SK-N-SH (cell line): ENCODE results near the gene CPEB3. TPM values are rescaled to one million over a fixed set of nuclear protein-coding genes. Genes with fewer than 3 reads are reported as not detected.

Experiments used
- CTCF ChIA-PET: fragments of 300-600, 350-600 bp; formaldehyde crosslinking; extraction: SDS; loops from one replicate; lab custom pipeline; 2021; lab: Yijun Ruan, JAX
- POLR2A ChIA-PET: fragments of 350-600 bp; sonication (Branson Sonifier 250); formaldehyde crosslinking; extraction: SDS; loops from one replicate; lab custom pipeline; 2020; ENCODE audit warnings: antibody characterized with exemption, inconsistent platforms; lab: Yijun Ruan, JAX
- DNase-seq: peaks from one replicate; pipeline ENCODE4 v3.0.0; 2012
- H2AFZ ChIP-seq: fragments of 200-600 bp; sonication (generic); 2 replicates; pipeline ENCODE4 v1.8.1; 2016; ENCODE audit warnings: antibody characterized with exemption, mild to moderate bottlenecking, low read depth
- H3F3A ChIP-seq: fragments of 200-600 bp; sonication (generic); replicated peaks from 2 replicates; pipeline ENCODE3; 2016; ENCODE audit warnings: antibody characterized with exemption, mild to moderate bottlenecking; ENCODE audit not compliant: insufficient read depth
- H3K27ac ChIP-seq, 2 experiments: fragments of 200-500 bp in 1 of 2; fragments of 200-600 bp in 1 of 2; sonication (Bioruptor generic) in 1 of 2; sonication (generic), shearing (Covaris generic) in 1 of 2; 2 replicates each; pipeline versions ENCODE4 v1.5.1 to v1.6.1; 2014 to 2016; ENCODE audit warnings: low read depth in 2 of 2, inconsistent platforms in 1 of 2, low read length in 1 of 2, mild to moderate bottlenecking in 1 of 2, mixed read lengths in 1 of 2
- H3K27me3 ChIP-seq: fragments of 200-600 bp; sonication (generic), shearing (Covaris generic); 2 replicates; pipeline ENCODE4 v1.6.1; 2016; ENCODE audit warnings: mixed run types; ENCODE audit not compliant: insufficient read depth
- H3K36me3 ChIP-seq, 2 experiments: fragments of 200-500 bp in 1 of 2; fragments of 200-600 bp in 1 of 2; sonication (Bioruptor generic) in 1 of 2; sonication (generic) in 1 of 2; replicated peaks in 1 of 2; 2 replicates each; pipeline versions ENCODE3 to v1.5.1; 2014 to 2016; ENCODE audit warnings: low read length in 1 of 2, mild to moderate bottlenecking in 1 of 2; ENCODE audit not compliant: insufficient read depth in 2 of 2, control insufficient read depth in 1 of 2
- H3K4me1 ChIP-seq, 2 experiments: fragments of 200-500 bp in 1 of 2; fragments of 200-600 bp in 1 of 2; sonication (Bioruptor generic) in 1 of 2; sonication (generic), shearing (Covaris generic) in 1 of 2; 2 replicates each; pipeline versions ENCODE4 v1.5.1 to v1.6.1; 2014 to 2016; ENCODE audit warnings: low read depth in 1 of 2, low read length in 1 of 2, mixed run types in 1 of 2; ENCODE audit not compliant: insufficient read depth in 2 of 2, control insufficient read depth in 1 of 2
- H3K4me2 ChIP-seq: fragments of 200-600 bp; sonication (generic), shearing (Covaris generic); 2 replicates; pipeline ENCODE4 v1.6.1; 2017; ENCODE audit warnings: mixed run types
- H3K4me3 ChIP-seq, 2 experiments: fragments of 200-500 bp in 1 of 2; fragments of 200-600 bp in 1 of 2; sonication (Bioruptor generic) in 1 of 2; sonication (generic), shearing (Covaris generic) in 1 of 2; 2 replicates each; pipeline versions ENCODE4 v1.5.1 to v1.8.1; 2014 to 2016; ENCODE audit warnings: low read depth in 2 of 2, inconsistent platforms in 1 of 2, low read length in 1 of 2, mild to moderate bottlenecking in 1 of 2, mixed read lengths in 1 of 2, moderate library complexity in 1 of 2
- H3K79me2 ChIP-seq: fragments of 200-600 bp; sonication (generic); 2 replicates; pipeline ENCODE4 v1.8.1; 2017; ENCODE audit warnings: mild to moderate bottlenecking; ENCODE audit not compliant: insufficient read depth
- H3K9ac ChIP-seq: fragments of 200-600 bp; sonication (generic); 2 replicates; pipeline ENCODE4 v1.6.1; 2017; ENCODE audit warnings: mixed run types
- H3K9me2 ChIP-seq: fragments of 200-600 bp; sonication (generic); 2 replicates; pipeline ENCODE4 v1.6.1; 2017; ENCODE audit warnings: mixed run types
- H3K9me3 ChIP-seq: fragments of 200-600 bp; sonication (generic); 2 replicates; pipeline ENCODE4 v1.6.1; 2017; ENCODE audit warnings: mixed run types, mild to moderate bottlenecking, moderate library complexity
- H4K20me1 ChIP-seq: fragments of 200-600 bp; sonication (generic); 2 replicates; pipeline ENCODE4 v1.6.1; 2017; ENCODE audit warnings: mild to moderate bottlenecking, mixed run types; ENCODE audit not compliant: insufficient read depth
- FOSL2 ChIP-seq: IDR thresholded peaks from 2 replicates; pipeline ENCODE4 v1.4.0; 2012; ENCODE audit warnings: low read depth, mild to moderate bottlenecking, moderate library complexity, borderline replicate concordance
- FOXM1 ChIP-seq: IDR thresholded peaks from 2 replicates; pipeline ENCODE4 v1.4.0; 2012; ENCODE audit warnings: low read depth, mild to moderate bottlenecking
- GABPA ChIP-seq: IDR thresholded peaks from 2 replicates; pipeline ENCODE4 v1.4.0; 2012; ENCODE audit warnings: low read depth, mild to moderate bottlenecking
- JUND ChIP-seq: IDR thresholded peaks from 2 replicates; pipeline ENCODE4 v1.4.0; 2012
- MEF2A ChIP-seq: IDR thresholded peaks from 2 replicates; pipeline ENCODE4 v1.4.0; 2012; ENCODE audit warnings: low read depth, borderline replicate concordance
- MXI1 ChIP-seq: IDR thresholded peaks from 2 replicates; pipeline ENCODE4 v1.6.1; 2012; ENCODE audit warnings: mild to moderate bottlenecking, low read depth, low read length, improper control_type of control experiment
- NRF1 ChIP-seq: IDR thresholded peaks from 2 replicates; pipeline ENCODE4 v1.6.1; 2012; ENCODE audit warnings: low read depth, mild to moderate bottlenecking, low read length
- POLR2AphosphoS5 ChIP-seq: IDR thresholded peaks from 2 replicates; pipeline ENCODE4 v1.6.1; 2012; ENCODE audit warnings: low read depth, low read length
- RXRA ChIP-seq: IDR thresholded peaks from 2 replicates; pipeline ENCODE4 v1.4.0; 2012; ENCODE audit warnings: low read depth, mild to moderate bottlenecking, borderline replicate concordance
- TAF1 ChIP-seq: IDR thresholded peaks from 2 replicates; pipeline ENCODE4 v1.6.1; 2012; ENCODE audit warnings: low read depth, mild to moderate bottlenecking, low read length, moderate library complexity, borderline replicate concordance
- TCF12 ChIP-seq: IDR thresholded peaks from 2 replicates; pipeline ENCODE4 v1.4.0; 2012
- TEAD4 ChIP-seq: IDR thresholded peaks from 2 replicates; pipeline ENCODE4 v1.4.0; 2012; ENCODE audit warnings: mild to moderate bottlenecking, borderline replicate concordance; ENCODE audit not compliant: insufficient read depth
- YY1 ChIP-seq: IDR thresholded peaks from 2 replicates; pipeline ENCODE4 v1.4.0; 2012; ENCODE audit warnings: low read depth, mild to moderate bottlenecking
- WGBS: methylation state at CpG from one replicate; pipeline ENCODE4 v1.1.6; 2017; ENCODE audit warnings: low lambda C conversion rate; 5-methylcytosine and 5-hydroxymethylcytosine counted together
- polyA plus RNA-seq, 3 experiments: library from polyadenylated mRNA; depleted of rRNA; stranded (reverse); fragments of >200 nt; gene quantifications; 2 replicates each; pipeline ENCODE4 v1.2.3, GENCODE V29; 2012
- TF ChIP-seq, protein P1 (sequence below): IDR thresholded peaks from 2 replicates; pipeline ENCODE4 v1.6.1; 2012; ENCODE audit warnings: mild to moderate bottlenecking, low read depth, low read length, moderate library complexity
- TF ChIP-seq, protein P2 (sequence below): fragments of 150-350 bp; IDR thresholded peaks from 2 replicates; pipeline ENCODE4 v1.6.1; 2016; ENCODE audit warnings: mild to moderate bottlenecking, low read depth, low read length
- TF ChIP-seq, protein P3 (sequence below): fragments of 150-350 bp; IDR thresholded peaks from 2 replicates; pipeline ENCODE4 v1.6.1; 2017; ENCODE audit warnings: antibody characterized with exemption, low read length, low read depth, borderline replicate concordance
- TF ChIP-seq, protein P4 (sequence below): IDR thresholded peaks from 2 replicates; pipeline ENCODE4; 2012
- TF ChIP-seq, protein P5 (sequence below): fragments of 200-600 bp; sonication (generic); IDR thresholded peaks from 2 replicates; pipeline ENCODE4 v1.6.1; 2017; ENCODE audit warnings: antibody characterized with exemption, mild to moderate bottlenecking, moderate library complexity

CPEB3 gene
- polyA plus RNA-seq, 1 of the 3 experiments (the other 2 are of a cell fraction): 0.36 TPM

DNA sequence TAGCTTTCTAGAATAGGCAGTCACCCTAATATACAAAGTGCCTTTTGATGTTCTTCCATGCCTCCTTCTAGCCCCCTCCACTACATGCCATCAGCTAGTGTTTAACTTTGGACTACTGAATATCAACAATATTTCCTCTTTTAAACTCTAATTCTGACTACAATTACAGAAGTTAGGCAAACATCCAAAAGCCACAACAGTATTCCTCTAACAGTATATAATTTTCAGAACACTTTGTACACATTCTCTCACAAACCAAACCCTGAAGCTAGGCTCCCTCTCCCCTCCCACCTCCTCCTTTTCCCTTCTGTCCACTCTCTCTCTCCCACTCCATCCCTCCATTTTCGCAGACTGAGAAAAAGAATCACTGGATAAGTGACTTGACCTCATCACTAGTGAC, 59.7 kb downstream of the CPEB3 start:
- ChIA-PET POLR2A (no interaction called here), CTCF (interaction anchor here (1.1 kb wide), 1 partner anchor 22 kb away, joined by 3 read pairs; no protein-coding TSS in a partner anchor)
- Histone ChIP-seq H3K4me3 (no peak overlapping the region), H3K9ac (no peak overlapping the region), H3K4me2 (no peak overlapping the region), H3K27me3 (no peaks in the 10 kb centered on the region), H3K27ac (no peak overlapping the region), H3K9me3 (no peaks in the 10 kb centered on the region), H3K4me1 (no peaks in the 10 kb centered on the region; a peak in 1 of 4 replicates), H3K79me2 (no peaks in the 10 kb centered on the region; the same call in 1 of the 2 replicates), H3F3A (peaks cover 4% of the 10 kb centered on the region), H2AFZ (no peak overlapping the region), H3K36me3 (peaks cover 0 to 6% of the 10 kb centered on the region in 2 experiments), H3K9me2 (no peaks in the 10 kb centered on the region), H4K20me1 (no peaks in the 10 kb centered on the region)
- DNase-seq: no peak
- WGBS: 96% methylated on average over 1 of the region's 1 CpG
- TF ChIP-seq MEF2A (no peak), TCF12 (no peak), TAF1 (no peak), RXRA (no peak), TEAD4 (no peak), YY1 (no peak), FOSL2 (no peak), GABPA (no peak), NRF1 (no peak), POLR2AphosphoS5 (no peak), JUND (no peak), FOXM1 (no peak), MXI1 (no peak)
- TF ChIP-seq, protein P1, sequence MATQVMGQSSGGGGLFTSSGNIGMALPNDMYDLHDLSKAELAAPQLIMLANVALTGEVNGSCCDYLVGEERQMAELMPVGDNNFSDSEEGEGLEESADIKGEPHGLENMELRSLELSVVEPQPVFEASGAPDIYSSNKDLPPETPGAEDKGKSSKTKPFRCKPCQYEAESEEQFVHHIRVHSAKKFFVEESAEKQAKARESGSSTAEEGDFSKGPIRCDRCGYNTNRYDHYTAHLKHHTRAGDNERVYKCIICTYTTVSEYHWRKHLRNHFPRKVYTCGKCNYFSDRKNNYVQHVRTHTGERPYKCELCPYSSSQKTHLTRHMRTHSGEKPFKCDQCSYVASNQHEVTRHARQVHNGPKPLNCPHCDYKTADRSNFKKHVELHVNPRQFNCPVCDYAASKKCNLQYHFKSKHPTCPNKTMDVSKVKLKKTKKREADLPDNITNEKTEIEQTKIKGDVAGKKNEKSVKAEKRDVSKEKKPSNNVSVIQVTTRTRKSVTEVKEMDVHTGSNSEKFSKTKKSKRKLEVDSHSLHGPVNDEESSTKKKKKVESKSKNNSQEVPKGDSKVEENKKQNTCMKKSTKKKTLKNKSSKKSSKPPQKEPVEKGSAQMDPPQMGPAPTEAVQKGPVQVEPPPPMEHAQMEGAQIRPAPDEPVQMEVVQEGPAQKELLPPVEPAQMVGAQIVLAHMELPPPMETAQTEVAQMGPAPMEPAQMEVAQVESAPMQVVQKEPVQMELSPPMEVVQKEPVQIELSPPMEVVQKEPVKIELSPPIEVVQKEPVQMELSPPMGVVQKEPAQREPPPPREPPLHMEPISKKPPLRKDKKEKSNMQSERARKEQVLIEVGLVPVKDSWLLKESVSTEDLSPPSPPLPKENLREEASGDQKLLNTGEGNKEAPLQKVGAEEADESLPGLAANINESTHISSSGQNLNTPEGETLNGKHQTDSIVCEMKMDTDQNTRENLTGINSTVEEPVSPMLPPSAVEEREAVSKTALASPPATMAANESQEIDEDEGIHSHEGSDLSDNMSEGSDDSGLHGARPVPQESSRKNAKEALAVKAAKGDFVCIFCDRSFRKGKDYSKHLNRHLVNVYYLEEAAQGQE: no peak
- TF ChIP-seq, protein P2, sequence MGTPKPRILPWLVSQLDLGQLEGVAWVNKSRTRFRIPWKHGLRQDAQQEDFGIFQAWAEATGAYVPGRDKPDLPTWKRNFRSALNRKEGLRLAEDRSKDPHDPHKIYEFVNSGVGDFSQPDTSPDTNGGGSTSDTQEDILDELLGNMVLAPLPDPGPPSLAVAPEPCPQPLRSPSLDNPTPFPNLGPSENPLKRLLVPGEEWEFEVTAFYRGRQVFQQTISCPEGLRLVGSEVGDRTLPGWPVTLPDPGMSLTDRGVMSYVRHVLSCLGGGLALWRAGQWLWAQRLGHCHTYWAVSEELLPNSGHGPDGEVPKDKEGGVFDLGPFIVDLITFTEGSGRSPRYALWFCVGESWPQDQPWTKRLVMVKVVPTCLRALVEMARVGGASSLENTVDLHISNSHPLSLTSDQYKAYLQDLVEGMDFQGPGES: no peak
- TF ChIP-seq, protein P3, sequence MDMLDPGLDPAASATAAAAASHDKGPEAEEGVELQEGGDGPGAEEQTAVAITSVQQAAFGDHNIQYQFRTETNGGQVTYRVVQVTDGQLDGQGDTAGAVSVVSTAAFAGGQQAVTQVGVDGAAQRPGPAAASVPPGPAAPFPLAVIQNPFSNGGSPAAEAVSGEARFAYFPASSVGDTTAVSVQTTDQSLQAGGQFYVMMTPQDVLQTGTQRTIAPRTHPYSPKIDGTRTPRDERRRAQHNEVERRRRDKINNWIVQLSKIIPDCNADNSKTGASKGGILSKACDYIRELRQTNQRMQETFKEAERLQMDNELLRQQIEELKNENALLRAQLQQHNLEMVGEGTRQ: no peak
- TF ChIP-seq, protein P4, sequence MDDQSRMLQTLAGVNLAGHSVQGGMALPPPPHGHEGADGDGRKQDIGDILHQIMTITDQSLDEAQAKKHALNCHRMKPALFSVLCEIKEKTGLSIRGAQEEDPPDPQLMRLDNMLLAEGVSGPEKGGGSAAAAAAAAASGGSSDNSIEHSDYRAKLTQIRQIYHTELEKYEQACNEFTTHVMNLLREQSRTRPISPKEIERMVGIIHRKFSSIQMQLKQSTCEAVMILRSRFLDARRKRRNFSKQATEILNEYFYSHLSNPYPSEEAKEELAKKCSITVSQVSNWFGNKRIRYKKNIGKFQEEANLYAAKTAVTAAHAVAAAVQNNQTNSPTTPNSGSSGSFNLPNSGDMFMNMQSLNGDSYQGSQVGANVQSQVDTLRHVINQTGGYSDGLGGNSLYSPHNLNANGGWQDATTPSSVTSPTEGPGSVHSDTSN: no peak
- TF ChIP-seq, protein P5, sequence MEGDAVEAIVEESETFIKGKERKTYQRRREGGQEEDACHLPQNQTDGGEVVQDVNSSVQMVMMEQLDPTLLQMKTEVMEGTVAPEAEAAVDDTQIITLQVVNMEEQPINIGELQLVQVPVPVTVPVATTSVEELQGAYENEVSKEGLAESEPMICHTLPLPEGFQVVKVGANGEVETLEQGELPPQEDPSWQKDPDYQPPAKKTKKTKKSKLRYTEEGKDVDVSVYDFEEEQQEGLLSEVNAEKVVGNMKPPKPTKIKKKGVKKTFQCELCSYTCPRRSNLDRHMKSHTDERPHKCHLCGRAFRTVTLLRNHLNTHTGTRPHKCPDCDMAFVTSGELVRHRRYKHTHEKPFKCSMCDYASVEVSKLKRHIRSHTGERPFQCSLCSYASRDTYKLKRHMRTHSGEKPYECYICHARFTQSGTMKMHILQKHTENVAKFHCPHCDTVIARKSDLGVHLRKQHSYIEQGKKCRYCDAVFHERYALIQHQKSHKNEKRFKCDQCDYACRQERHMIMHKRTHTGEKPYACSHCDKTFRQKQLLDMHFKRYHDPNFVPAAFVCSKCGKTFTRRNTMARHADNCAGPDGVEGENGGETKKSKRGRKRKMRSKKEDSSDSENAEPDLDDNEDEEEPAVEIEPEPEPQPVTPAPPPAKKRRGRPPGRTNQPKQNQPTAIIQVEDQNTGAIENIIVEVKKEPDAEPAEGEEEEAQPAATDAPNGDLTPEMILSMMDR: no peak
